A549 (cell line): Measurements from ENCODE around the gene PTPRN2.

ENCODE experiments used
- BHLHE40 ChIP-seq: IDR thresholded peaks from 2 replicates; pipeline ENCODE4 v1.6.1; 2012; ENCODE audit warnings: low read depth, low read length, inconsistent platforms
- CTCF ChIP-seq: fragments of >200 bp; sonication (Bioruptor Twin); formaldehyde crosslinking; IDR thresholded peaks from 3 replicates; pipeline ENCODE4 v1.5.1; 2016
- EP300 ChIP-seq, 2 experiments: fragments of >200 bp; sonication (Bioruptor Twin); formaldehyde crosslinking; IDR thresholded peaks; 2 replicates in 1 of 2; 3 replicates in 1 of 2; pipeline ENCODE4 v1.6.1; 2016 to 2017
- JUNB ChIP-seq: fragments of >200 bp; sonication (Bioruptor Twin); formaldehyde crosslinking; IDR thresholded peaks from 2 replicates; pipeline ENCODE4 v1.6.1; 2016
- MAFK ChIP-seq: fragments of 450-650 bp; IDR thresholded peaks from 2 replicates; pipeline ENCODE4 v1.6.1; 2014; ENCODE audit not compliant: partially characterized antibody
- MAX ChIP-seq: IDR thresholded peaks from 2 replicates; pipeline ENCODE4 v1.6.1; 2012
- MYC ChIP-seq: IDR thresholded peaks from 2 replicates; pipeline ENCODE4 v1.6.1; 2012; ENCODE audit warnings: mild to moderate bottlenecking, inconsistent platforms, low read length, improper control_type of control experiment, borderline replicate concordance
- POLR2A ChIP-seq: IDR thresholded peaks from 2 replicates; pipeline ENCODE4 v1.6.1; 2012; ENCODE audit warnings: mild to moderate bottlenecking, low read length
- RNF2 ChIP-seq: fragments of 200-600 bp; sonication (generic); IDR thresholded peaks from 2 replicates; pipeline ENCODE4 v1.6.1; 2016; ENCODE audit warnings: low read depth, mild to moderate bottlenecking, antibody characterized with exemption, moderate library complexity, borderline replicate concordance
- SMC3 ChIP-seq: fragments of >200 bp; sonication (Bioruptor Twin); formaldehyde crosslinking; IDR thresholded peaks from 3 replicates; pipeline ENCODE4 v1.6.1; 2018; ENCODE audit warnings: inconsistent platforms
- TF ChIP-seq, protein P1 (sequence below): fragments of 450-650 bp; IDR thresholded peaks from 2 replicates; pipeline ENCODE4 v1.6.1; 2014; ENCODE audit warnings: antibody characterized with exemption
- TF ChIP-seq, protein P2 (sequence below): fragments of 150-350 bp; IDR thresholded peaks from 2 replicates; pipeline ENCODE4 v1.6.1; 2014; ENCODE audit warnings: low read depth, mild to moderate bottlenecking, low read length

DNA sequence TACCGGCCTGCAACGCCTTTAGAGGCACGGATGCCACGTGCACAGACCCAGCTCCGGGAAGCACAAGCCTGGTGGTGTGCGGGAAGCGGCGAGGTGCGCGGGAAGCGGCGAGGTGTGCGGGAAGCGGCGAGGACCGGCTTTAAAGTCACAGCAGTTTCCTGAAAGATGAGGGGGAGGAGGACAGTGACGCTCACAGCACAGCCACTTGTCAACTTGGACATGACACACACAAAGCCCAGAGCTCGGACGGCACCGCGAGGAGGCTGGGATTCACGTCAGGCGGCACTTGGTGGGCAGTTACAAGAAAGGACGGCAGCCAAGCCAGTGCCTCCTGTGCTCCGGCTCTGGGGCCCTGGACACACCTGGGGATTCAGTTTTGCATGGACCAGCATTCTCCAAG lies 724.9 kb downstream of the PTPRN2 start:
- TF ChIP-seq CTCF (no peak), BHLHE40 (no peak), POLR2A (no peak), MYC (no peak), JUNB (no peak), RNF2 (no peak), MAFK (no peak), SMC3 (no peak), EP300 (IDR thresholded peaks at IDR 0.05) (no peak), MAX (no peak)
- TF ChIP-seq, protein P1, sequence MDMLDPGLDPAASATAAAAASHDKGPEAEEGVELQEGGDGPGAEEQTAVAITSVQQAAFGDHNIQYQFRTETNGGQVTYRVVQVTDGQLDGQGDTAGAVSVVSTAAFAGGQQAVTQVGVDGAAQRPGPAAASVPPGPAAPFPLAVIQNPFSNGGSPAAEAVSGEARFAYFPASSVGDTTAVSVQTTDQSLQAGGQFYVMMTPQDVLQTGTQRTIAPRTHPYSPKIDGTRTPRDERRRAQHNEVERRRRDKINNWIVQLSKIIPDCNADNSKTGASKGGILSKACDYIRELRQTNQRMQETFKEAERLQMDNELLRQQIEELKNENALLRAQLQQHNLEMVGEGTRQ: no peak
- TF ChIP-seq, protein P2, sequence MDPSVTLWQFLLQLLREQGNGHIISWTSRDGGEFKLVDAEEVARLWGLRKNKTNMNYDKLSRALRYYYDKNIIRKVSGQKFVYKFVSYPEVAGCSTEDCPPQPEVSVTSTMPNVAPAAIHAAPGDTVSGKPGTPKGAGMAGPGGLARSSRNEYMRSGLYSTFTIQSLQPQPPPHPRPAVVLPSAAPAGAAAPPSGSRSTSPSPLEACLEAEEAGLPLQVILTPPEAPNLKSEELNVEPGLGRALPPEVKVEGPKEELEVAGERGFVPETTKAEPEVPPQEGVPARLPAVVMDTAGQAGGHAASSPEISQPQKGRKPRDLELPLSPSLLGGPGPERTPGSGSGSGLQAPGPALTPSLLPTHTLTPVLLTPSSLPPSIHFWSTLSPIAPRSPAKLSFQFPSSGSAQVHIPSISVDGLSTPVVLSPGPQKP: no peak
